Amniotic stem cell (primary cell): Measurements from ENCODE around the gene MYORG.
"Not testable (repeated sequence)": the region's sequence is repeated elsewhere in the genome, so short reads cannot be mapped to it uniquely, and the experiment has no call there.

Experiments used
- DNase-seq: peaks from one replicate; lab custom pipeline; 2025; lab: John Stamatoyannopoulos, UW

The MYORG gene

GRCh38 chr9:34368796-34369195, 7.9 kb downstream of the MYORG start:
- DNase-seq = not testable (repeated sequence)

DNA sequence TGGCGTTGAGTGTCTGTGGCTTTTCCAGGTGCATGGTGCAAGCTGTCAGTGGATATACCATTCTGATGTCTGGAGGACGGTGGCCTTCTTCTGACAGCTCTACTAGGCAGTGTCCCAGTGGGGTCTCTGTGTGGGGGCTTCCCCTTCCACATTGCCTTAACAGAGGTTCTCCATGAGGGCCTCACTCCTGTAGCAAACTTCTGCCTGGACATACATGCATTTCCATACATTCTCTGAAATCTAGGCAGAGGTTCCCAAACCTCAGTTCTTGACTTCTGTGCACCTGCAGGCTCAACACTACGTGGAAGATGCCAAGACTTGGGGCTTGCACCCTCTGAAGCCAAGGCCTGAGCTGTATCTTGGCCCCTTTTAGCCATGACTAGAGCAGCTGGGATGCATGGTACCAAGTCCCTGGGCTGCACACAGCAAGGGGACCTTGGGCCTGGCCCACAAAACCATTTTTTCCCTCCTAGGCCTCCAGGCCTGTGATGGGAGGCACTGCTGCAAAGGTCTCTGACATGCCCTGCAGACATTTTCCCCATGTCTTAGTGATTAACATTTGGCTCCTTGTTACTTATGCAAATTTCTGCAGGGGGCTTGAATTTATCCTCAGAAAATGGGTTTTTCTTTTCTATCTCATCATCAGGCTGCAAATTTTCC, 8.8 kb downstream of the MYORG start:
- not testable (repeated sequence) for DNase-seq

GRCh38 chr9:34366365-34366764, 10.3 kb downstream of the MYORG start:
- DNase-seq = no peak

- DNase-seq = no peak
Measured at GRCh38 chr9:34365282-34365681, 11.4 kb downstream of the MYORG start.

DNA sequence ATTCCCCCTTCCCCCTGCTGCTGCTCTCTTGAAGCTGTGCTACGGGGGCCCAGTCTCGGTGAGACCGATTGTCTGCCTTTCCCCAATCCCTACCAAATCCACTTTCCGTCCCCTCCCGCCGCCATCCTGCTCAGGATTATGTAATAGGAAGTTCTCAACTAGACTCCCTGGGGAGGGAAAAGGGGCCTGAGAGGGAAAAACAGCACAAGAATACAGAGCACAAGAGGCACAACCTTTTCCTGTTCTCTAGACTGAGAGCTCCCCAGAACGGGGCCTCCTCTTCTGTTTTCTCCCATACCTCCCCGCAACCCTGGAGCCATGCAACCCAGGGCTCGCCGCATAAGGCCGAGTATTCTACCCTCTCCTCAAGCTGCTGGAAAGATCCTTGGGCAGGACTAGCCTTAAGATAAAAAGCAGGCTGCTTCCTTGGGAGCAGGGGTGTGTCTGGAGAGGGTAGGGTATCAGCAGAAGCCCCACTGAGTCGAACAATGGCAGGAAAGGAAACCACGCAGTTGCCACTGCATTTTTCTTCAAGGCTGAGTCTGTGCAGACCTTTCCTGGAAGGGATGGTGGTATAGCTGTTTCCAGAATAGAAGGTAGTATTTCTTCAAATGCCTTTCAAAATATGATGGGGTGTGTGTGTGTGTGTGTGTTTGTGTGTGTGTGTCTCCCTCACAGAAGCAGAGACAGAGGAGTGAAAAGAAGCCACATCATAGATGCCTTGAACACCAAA, 12.9 kb downstream of the MYORG start:
- no peak for DNase-seq

GRCh38 chr9:34362614-34363214, 14.0 kb downstream of the MYORG start:
- DNase-seq = no peak

- not testable (repeated sequence) for DNase-seq
Measured at GRCh38 chr9:34352957-34353356, 23.7 kb downstream of the MYORG start.

GRCh38 chr9:34352122-34352652, 24.5 kb downstream of the MYORG start:
- not testable (repeated sequence) for DNase-seq

DNA sequence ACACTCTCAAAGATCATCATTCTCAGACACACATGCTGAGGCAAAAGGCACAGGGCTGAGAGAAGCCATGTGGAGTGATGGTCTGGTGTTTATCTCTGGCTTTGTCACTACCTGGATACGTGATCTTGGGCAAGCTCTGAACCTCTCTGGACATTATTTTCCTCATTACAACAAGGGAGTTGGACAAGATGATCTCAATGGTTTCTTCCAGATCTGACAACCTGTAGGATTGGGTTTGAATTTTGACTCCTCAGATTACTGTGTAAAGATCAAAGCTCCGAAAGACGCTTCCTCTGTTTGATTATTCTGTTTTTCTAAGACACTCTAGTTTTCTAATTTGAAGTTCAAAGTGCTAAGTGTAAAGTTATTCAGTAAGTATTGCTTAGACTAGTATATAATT, 27.4 kb downstream of the MYORG start:
- no peak for DNase-seq

GRCh38 chr9:34347800-34348158, 28.9 kb downstream of the MYORG start:
- no peak for DNase-seq

DNA sequence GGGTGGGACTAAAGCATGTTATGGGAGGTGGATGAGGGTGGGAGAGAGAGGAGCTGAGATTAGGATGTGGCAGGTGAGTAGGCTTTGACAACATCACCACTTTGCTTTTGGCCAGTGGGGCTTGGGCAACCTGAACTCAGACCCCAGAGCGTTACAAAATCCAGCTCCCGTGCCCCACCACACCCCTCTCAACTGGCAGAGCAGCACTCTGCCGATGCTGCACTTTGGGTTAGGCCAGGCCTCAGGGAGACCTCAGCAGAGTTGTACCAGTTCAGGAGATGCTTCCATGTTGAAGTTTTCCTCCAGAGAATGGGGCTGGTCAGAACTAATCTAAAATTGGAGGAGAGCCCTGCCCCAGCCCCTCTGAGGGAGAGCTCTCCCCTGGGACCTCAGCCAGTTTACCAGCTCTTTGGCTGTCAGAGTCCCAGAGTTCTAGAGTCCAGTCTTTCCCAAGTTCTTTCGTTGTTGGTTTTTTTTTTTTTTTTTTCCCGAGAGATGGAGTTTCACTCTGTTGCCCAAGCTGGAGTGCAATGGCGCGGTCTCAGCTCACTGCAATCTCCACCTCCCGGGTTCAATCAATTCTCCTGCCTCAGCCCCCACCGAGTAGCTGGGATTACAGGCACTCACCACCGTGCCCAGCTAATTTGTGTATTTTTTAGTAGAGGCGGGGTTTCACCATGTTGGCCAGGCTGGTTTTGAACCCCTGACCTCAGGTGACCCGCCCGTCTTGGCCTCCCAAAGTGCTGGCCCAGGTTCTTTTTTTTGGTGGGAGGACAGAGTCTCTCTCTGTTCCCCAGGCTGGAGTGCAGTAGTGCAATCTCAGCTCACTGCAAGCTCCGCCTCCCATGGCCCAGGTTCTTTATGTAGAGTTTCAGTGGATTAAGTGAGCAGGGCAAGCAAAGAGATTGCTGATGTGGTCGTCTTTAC, 29.6 kb downstream of the MYORG start:
- DNase-seq = no peak

GRCh38 chr9:34343605-34344004, 33.1 kb downstream of the MYORG start:
- no peak for DNase-seq

- DNase-seq = no peak
Measured at GRCh38 chr9:34343090-34343489, 33.6 kb downstream of the MYORG start.

DNA sequence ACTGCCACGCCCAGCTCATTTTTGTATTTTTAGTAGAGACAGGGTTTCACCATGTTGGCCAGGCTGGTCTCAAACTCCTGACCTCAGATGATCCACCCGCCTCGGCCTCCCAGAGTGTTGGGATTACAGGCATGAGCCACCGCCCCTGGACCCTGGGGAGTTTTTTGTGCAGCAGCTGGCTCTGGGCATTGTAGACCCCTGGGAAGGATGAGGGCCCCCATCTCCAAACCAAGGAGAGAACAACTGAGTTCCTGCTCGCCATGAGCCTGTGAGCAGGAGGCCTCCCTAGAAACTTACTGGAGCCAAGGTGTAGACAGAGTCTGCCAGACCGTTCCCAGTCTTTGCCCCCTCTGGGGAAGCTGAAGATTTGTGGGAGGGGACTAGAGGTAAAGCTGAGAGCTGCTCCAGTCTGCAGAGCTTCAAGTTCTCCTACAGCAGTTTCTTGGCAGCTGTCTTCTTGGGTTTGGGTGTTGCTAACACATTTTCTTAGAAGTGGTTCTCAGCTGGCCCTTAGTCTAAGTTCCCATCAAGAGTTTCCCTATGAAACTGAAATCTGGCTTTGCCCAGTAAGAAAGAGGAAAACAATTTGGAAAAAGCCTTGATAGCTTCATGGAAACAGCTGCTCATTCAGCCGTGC, 34.9 kb downstream of the MYORG start:
- DNase-seq = no peak

DNA sequence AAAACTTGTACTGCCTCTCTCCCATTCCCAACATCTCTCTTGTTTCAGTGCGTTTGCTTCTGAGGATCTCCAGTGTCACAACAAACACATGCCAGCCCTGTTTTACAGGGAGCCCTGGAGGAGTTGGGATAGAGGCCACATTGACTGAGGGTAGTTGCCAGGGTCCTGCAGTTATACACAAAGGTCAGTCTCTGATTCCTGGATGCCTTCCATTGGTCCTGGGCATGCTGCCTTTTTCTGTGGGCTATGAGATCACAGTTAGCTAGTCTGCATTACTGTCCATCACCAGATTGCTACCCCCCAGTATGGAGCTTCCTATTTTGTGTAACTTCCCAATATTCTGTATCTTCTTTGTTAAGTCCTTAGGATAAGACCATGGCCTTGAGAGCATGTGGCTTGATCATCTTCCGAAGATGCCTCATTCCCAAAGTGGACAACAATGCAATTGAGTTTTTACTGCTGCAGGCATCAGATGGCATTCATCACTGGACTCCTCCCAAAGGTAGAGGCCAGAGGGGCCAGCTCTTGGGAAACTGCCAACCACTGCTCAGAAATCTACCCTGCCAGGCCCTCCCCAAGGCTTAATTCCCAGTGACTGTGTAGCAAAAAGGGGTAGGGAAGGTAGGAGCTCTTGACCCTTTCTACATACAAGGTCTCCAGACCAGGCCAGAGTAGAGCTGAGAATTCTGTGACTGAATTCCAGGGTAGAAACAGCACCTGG, 37.9 kb downstream of the MYORG start:
- DNase-seq = no peak

- DNase-seq = not testable (repeated sequence)
Measured at GRCh38 chr9:34338079-34338478, 38.6 kb downstream of the MYORG start.

DNA sequence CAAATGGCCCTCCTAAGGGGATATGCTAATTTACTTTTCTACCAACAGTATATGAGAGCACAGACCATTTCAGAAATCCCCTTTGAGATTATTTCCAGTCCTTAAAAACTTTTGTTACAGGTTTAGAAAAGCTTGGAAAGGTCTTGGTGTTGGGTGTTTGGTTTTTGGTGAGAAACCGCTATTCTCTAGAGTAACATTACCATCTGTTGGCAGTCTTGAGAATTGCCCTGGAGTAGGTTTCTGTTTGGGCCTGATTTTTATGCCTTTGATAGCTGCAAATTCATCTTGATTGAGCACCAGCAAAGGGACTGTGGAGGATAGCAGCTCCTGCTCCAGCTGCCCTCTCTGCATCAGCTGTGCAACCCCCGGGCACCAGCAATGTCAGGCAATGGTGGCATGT, 39.3 kb downstream of the MYORG start:
- DNase-seq = no peak

GRCh38 chr9:34335376-34335775, 41.3 kb downstream of the MYORG start:
- DNase-seq = no peak

DNA sequence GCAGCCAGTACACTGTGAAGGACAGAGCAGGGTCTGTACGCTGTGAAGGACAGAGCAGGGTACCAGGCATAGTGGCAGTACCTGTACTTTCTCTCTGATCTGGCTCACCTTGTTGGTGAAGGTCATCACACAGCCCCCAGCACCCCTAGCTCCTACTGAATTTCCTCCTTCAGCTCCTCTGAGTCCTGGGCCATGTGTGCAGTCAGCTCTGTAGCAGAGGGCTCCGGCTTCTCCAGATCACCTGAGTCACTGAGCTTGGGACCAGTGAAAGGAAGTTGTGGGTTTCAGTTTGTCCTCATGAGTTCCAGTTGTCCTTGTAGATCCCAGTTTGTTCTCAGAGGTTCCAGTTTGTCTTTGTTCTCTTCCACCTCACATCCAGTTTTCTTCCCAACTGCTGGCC, 41.8 kb downstream of the MYORG start:
- DNase-seq = no peak

DNA sequence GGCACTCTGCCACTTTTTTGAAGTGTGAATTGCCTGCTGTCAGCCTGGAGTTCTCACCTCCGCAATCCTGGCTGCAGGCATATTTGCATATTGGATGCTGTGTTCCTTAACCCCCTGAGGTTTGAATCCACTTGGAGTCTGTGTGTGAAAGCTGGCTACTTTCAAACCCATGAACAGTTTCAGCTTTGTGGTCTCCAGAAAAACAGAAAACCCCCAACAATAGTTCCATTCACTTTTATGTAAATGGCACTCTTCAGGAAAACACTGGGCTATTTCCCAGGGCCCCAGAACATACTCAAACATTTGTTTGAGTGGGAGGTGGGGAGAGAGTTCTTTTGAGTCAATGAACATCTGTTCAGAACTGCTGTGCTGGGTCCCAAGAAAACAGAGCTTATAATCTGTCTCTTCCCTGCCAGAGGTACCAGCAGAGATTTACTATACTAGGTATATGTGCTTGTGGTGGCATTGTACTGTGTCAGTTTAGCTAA, 42.3 kb downstream of the MYORG start:
- DNase-seq = no peak

DNA sequence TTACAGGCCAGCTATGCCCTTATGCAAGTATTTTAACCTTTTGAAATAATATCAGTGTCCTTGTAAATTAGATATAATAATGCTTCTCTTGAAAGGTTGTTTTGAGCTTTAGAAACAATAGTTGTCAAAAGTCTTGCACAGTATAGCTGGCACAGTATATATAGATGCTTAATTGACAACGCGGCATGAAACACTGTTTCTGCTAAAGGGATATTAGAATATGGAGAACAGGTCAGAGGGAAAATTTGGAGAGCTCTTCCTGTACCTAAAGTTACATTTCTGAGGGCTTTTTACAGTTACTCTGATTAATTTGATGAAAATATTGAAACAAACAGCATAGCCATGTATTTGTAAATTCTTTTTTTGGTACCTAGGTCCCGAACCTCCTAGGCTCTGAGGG, 42.9 kb downstream of the MYORG start:
- no peak for DNase-seq
